Measurements from ENCODE around the gene SLC66A3.
A peak's percentile ranks its signal among the peaks of the same experiment; 100 is the strongest.

SLC66A3 gene

DNA sequence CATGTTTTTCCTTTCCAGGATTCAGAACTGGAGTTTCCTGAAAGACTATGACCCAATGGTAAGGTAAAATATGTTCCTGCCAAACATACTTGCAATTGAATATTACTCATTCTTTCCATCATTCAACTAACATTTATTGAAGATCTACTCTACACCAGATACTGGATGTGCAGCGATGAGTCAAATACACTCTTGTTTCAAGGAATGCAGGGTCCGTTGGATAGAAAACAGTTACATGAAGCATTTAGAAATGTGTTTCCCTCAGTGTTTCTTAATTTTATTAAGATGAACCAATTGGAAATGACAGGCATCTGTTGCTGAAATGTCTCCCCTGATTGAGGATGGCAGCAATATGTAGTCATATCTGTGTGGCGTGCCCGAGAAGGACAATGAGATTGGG lies 14.8 kb upstream of the SLC66A3 start:
- no peak for DNase-seq

- DNase-seq, result no peak
These were observed 13.9 kb upstream of the SLC66A3 start for GRCh38 chr2:11141319-11141718.

DNA sequence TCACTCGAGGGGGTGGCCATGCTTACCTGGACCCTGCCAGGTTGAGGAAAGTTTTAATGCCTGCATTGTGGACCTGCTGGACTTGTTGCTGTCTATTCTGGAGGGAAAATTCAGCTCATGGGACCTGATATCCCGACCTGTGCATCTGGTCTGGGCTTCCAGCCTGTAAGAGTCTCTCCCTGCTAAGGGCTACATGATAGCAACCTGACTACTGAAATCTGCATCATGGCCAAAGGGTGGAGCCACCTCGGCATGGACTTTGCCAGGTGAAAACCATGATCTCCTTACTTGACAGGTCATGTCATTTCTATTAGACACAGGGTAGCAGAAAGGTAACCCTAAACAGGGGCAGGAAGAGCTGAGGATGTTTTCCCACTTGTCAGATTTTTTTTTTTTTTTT lies 12.9 kb upstream of the SLC66A3 start:
- no peak for DNase-seq

DNA sequence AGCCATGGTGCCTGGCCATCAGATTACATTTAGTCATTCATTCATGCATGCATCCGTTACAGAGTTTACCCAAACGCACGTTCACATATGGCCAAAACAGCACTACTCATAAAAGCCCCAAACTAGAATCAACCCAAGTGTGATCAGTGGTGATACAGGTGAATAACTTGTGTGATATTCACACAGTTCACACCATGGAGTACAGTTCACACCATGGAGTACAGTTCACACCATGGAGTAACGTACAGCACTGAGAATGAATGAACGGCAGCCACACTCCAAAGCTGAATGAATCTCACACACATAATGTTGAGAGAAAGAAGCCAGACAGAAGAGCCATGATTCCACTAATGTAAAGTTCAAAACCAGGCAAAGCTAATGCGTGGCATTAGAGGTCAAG lies 12.3 kb upstream of the SLC66A3 start:
- DNase-seq, result no peak

DNA sequence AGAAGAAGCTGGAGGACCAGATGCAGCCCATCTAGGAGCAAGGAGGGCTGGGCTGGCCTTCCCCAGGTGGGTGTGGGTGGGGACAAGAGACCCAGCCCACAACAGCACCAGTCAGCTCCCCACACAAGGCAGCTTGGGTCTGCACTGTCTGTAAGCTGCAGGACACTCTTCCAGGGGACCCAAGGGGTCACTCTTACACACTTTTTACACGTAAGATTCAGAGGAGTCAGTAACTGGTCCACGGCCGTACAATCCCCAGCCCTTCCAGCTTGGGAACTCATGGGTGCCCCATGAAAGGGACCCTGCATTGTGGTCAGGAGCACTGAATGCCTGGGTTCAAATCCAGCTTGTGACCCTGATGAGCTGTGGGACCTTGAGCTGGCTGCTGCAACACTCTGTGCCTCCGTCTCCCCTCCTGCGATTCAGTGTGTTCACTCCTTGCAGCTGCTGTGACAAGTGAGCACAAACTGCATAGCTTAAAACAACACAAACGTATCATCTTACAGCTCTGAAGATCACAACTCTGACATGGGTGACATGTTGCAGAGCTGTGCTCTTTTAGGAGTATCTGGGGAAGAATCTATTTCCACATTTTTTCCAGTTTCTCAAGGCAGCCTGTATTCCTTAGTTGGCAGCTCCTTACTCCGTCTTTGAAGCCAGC lies 11.1 kb upstream of the SLC66A3 start:
- no peak for DNase-seq

DNA sequence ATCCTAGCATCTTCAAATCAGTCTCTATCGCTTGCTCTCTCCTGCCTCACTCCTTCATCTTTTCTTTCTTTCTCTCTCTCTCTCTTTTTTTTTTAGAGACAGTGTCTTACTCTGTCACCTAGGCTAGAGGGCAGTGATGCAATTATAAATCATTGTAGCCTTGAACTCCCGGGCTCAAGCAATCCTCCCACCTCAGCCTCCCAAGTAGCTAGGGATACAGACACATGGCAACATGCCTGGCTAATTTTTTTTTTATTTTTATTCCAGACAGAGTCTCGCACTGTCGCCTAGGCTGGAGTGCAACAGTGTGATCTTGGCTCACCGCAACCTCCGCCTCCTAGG lies 10.6 kb upstream of the SLC66A3 start:
- no peak for DNase-seq

DNA sequence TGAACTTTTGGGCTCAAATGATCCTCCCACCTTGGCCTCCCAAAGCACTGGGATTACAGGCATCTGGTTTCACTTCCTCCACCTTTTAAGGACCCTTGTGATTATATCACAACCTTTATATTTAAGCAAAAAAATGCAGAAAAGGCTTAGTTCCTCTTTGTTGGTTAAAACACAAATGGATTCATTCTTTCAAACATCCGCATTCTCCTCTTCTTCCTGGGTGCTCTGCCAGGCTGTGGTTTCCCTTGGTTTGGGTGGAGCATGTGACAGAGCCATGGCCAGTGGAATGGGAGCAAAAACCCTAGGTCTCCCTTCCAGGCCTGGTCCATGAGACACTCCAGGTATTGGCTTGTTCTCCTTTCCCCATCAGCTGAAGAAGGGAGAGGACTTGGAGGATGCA lies 9.9 kb upstream of the SLC66A3 start:
- no peak for DNase-seq

- no peak for DNase-seq
These were observed 9.2 kb upstream of the SLC66A3 start for GRCh38 chr2:11146076-11146475.

DNA sequence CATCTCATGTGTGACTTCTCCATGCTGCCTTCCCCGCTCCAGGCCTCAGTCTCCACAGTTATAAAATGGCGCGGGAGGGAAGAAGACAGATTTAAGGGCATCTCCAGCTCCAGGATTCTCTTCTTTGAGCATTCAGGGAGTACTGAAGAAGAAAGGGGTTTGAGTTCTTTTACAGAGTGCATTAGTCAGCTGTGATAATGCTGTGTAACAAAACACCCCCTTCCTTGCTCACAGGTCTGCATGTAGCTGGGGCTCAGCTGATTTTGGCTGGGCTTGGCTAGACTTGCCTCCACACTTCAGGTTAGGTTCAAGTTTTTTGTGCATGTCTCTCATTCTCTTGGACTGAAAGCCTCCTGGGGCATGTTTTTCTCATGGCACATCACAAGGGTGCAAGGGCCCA lies 8.0 kb upstream of the SLC66A3 start:
- no peak for DNase-seq

- no peak for DNase-seq
These were observed 2.7 kb upstream of the SLC66A3 start for GRCh38 chr2:11152591-11152990.

GRCh38 chr2:11154016-11154922 lies 998 bp upstream of the SLC66A3 start:
- no peak for DNase-seq

DNA sequence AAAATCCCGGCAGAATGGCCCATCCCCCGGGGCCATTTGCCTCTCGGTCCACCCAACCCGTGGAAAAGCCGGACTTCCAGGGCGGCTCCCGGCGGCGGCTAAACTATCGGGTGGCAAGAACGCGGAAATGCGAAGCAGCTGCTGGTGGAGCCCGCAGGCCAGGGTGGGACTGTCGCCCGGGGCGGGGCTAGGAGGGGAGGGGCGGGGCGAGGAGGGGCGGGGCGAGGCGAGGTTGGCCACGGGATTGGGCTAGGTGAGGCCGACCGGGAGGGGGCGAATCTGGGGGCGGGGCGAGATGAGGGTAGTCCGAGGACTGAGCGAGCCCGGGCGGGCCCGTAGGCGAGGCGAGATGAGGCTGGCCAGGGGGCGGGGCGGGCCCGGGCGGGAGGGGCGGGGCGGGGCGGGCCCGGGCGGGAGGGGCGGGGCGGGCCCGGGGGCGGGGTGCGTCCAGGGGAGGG lies 315 bp upstream of the SLC66A3 start:
- DNase-seq, result peak; percentile 99

- no peak for DNase-seq
These were observed 1.3 kb downstream of the SLC66A3 start for GRCh38 chr2:11156396-11157075.

DNA sequence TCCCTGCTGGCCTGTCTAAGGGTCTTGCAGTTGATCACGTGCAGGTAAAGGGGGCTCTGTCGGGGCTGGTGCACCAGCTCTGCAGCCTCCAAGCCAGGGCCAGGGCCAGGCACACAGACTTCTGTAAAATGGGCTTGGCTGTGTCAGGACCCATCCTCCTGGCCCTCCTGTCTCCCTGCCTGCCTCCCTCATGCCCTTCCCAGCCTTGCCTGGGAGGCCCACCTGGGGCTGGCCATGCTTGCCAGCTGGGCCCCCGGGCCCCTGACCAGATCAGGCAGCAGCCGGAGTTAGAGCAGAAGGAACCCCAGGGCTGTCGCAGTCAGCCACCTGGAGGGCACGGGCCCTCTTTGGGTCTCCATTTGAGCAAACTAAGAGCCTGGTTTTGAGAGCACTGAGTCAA lies 2.0 kb downstream of the SLC66A3 start:
- DNase-seq, result no peak

GRCh38 chr2:11157731-11158130 lies 2.5 kb downstream of the SLC66A3 start:
- DNase-seq, result no peak

DNA sequence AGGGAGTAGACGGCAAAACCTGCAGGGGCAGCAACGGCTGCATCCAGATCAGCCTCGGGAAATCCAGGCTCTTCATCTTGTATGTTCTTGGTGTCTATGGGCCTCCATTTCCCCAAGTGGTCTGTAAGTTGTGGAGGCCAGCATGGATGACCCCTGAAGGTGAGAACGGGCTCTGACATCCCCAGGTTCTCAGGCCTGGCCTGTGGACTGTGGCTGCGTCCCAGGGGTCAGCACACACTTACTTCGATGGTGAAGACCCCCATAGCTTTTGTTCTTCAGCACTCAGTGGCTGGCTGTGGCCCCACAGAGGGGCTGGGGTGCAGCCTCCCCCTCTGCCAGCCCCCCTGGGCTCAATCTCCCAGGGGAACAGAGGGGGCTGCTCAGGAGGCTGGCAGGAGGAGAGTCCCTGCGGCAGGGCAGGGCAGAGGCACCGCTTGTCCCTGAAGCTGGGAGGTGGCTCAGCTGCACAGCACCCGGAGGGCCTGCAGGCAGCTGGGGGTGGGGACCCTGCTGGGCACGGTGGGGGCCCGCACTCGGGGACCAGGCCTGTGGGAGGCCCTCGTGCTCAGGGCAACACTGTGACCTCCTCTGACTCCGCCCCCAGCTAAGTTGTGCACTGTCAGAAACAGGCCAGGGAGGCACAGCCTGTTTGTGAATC lies 3.8 kb downstream of the SLC66A3 start:
- no peak for DNase-seq

GRCh38 chr2:11159574-11160170 lies 4.4 kb downstream of the SLC66A3 start:
- no peak for DNase-seq

DNA sequence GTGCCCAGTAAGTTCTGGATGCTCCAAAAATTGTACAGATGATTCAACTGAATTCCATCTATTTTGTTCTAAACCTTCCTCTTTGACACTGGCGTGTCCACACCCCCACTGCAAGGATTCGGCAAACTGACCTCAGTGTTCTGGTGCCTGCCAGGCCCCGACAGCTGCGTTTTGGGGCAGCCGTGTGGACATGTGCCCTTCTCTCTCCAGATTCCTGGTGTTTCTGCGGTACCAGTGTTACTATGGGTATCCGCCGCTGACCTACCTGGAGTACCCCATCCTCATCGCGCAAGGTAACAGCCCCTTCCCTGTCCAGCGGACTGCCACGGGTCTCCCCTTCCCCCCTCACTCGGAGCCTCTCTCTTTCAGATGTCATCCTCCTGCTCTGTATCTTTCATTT lies 5.0 kb downstream of the SLC66A3 start:
- no peak for DNase-seq

DNA sequence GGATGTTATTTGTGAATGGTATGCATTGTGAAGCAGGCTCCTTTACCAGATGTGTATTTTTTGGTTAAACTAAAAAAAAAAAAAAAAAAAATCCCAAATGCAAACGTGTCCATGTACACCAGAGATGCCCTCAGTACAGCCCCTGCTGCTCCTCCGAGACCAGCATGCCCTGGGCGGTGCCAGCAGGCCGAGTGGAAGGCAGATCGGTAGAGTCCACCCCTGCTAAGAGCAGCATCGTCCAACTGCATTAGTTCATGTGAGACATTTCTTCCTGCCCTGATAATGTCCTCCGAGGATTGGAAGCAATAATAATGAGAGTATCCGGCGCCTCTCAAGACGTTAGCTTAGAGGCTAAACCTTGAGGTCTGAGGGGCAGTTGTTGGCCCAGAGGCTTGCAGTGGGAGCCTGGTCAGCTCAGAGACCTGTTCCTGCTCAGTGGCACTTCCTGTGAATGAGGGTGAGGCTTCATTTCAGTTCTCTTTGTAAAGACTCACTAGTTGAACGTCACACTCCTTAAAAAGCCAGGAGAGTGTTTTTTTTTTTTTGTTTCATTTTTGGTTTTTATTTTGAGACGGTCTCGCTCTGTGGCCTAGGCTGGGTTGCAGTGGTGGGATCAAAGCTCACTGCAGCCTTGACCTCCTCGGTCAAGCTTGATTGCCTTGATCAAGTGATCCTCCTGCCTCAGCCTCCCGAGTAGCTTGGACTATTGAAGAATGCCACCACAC lies 5.6 kb downstream of the SLC66A3 start:
- no peak for DNase-seq

GRCh38 chr2:11161747-11162146 lies 6.5 kb downstream of the SLC66A3 start:
- DNase-seq, result no peak

DNA sequence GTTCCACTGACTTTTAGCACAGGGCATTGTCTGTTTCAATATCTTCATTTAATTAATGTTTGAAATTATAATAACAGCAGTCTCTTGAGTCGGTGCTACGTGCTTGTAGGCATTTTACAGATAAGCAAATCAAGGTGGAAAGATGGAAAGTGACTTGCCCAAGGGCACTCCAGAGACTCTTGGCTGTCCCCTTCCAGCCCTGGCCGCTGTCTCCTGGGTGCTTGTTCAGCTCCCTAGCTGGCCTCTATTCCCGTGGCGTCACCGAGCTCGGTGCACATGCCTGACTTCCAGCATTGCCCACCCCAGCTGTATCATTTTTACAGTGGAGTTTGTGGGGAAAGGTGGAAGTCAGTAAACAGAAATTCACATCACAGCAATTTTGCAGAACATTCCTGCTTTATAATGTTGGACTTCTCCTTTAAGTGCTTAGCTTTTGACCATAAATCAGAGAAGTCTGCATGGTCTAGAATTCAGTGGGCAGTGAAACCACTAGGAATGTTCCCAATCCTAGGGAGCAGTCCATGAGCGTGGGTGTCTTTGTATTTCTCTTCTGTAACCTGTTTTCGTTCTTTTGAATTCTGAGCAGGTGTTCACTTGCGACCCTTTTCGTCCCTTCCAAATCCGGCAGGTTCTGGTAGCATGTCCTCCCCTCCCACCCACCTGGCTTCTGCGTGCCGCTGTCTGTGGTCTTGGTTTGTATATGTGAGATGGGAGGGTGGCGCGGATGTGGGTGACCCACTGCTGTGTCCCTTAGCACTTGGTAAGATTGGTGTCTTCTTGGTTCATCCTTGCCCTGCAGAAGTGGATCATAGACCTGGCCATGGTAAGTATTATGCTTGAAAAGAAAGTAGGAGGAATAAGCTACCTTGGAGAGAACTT lies 8.4 kb downstream of the SLC66A3 start:
- DNase-seq, result no peak

Data from right forelimb (tissue), 1 donor.